Measurements from ENCODE around the gene MYOM1. TPM values are rescaled to one million over a fixed set of nuclear protein-coding genes. Genes with fewer than 3 reads are reported as not detected.

MYOM1 gene
- polyA plus RNA-seq, 1 experiment: 0.02 TPM

DNA sequence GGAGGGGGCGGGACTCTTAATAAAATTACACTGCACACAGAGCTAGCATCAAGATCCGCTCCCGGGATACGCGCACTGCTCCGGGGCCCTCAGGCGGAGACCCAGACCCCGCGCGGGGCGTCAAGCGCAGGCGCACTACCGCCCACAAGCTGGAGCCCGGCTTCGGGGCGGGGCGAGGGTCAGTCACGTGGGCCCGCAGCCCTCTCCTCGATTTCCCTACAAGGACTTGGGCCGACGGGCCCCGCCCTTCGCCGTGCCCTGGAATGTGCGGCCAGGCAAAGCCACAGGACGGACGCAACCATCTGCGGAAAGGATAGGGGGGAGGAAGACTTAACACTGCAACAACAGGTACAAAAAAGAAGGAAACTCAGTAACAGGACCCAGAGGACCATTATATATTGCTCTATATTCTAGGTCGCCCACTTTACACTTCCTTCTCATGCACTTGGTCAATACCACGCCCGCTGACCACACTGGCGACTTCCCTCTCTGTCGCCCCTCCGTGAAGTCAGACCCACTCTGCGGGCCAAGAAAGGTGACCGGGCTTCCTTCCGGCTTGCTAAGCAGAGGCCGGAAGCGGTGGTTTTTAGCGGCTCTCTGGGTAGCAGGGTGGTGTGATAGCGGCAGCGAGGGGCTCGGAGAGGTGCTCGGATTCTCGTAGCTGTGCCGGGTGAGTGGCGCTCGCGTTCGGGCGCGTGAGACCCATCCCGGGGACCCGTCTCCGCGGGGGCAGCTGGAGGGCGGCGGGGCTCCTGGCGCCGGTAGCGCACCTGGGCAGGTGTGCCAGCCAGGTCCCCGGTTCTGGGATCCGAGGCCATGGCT is 27.7 kb upstream of the MYOM1 start, which contains the start of gene MYL12A:
Gene MYL12A (plus strand): TSS at position 562 of the 822 bp plus-strand sequence. CDS start 5,447 bp downstream, outside the sequence.
- CTCF ChIA-PET: interaction anchor here (1.4 to 4.8 kb wide), 3 partner anchors 96 to 316 kb away, joined by 5 to 52 read pairs (median 10); no protein-coding TSS in a partner anchor
- POLR2A ChIA-PET: interaction anchor here (0.7 to 3.3 kb wide), 7 partner anchors 9 to 590 kb away, joined by 3 to 14 read pairs (median 4); partner anchors contain the start of gene MYL12B
- H3K9me3 ChIP-seq (ENCODE audit: control insufficient read depth, insufficient read depth, low read length): peaks cover 8% of the 10 kb centered on the region
- peak; percentile 96 for DNase-seq (ENCODE audit: low read depth, low spot score)
- TF ChIP-seq, protein P1, sequence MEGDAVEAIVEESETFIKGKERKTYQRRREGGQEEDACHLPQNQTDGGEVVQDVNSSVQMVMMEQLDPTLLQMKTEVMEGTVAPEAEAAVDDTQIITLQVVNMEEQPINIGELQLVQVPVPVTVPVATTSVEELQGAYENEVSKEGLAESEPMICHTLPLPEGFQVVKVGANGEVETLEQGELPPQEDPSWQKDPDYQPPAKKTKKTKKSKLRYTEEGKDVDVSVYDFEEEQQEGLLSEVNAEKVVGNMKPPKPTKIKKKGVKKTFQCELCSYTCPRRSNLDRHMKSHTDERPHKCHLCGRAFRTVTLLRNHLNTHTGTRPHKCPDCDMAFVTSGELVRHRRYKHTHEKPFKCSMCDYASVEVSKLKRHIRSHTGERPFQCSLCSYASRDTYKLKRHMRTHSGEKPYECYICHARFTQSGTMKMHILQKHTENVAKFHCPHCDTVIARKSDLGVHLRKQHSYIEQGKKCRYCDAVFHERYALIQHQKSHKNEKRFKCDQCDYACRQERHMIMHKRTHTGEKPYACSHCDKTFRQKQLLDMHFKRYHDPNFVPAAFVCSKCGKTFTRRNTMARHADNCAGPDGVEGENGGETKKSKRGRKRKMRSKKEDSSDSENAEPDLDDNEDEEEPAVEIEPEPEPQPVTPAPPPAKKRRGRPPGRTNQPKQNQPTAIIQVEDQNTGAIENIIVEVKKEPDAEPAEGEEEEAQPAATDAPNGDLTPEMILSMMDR (IDR thresholded peaks at IDR 0.05; ENCODE audit: low read depth, low read length): no peak
- peak within 1 kb of the TSS; percentile 97 for H3K4me3 ChIP-seq (ENCODE audit: low read depth, low read length)
- H3K27me3 ChIP-seq (ENCODE audit: control insufficient read depth, insufficient read depth, low read length): no peaks in the 10 kb centered on the region
- H3K27ac ChIP-seq (ENCODE audit: low read depth, low read length): peak within 1 kb of the TSS; percentile 96

DNA sequence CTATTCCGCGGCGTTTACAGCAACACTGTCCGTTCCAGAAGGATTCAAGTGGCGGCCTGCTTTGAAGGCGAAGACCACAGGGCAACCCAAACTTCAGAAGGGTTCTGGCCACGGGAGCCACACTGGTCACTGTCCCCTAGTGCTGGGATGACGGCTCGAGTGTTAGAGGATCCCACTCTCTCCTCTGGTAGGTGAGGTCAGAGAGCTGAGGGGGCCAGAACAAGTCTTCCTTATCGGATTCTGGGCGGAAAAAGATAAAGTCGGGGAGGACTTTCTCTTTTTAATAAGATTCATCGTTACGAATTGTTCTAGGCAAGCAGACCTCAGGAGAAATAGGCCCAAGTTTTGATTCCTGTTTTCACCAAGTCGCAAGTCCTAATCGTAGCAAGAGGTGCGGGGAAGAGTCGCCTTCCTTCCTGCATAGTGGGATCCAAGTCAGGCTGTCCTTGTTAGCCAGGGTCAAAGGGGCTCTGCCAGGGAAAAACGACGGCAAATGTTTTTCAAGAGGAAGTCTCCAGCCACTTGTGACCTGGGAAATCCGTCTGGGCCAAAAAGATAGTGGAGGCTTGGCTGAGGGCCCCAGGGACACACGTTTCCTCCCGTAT is 27.0 kb upstream of the MYOM1 start:
- H3K27ac ChIP-seq (ENCODE audit: low read depth, low read length): peak overlapping the region; percentile 96
- H3K9me3 ChIP-seq (ENCODE audit: control insufficient read depth, insufficient read depth, low read length): peaks cover 8% of the 10 kb centered on the region
- no peaks in the 10 kb centered on the region for H3K27me3 ChIP-seq (ENCODE audit: control insufficient read depth, insufficient read depth, low read length)
- TF ChIP-seq, protein P1 (IDR thresholded peaks at IDR 0.05; ENCODE audit: low read depth, low read length): no peak
- ChIA-PET CTCF (interaction anchor here (0.6 to 4.8 kb wide), 16 partner anchors 67 to 481 kb away, joined by 3 to 52 read pairs (median 4); no protein-coding TSS in a partner anchor), POLR2A (interaction anchor here (0.7 to 1.5 kb wide), 5 partner anchors 10 to 589 kb away, joined by 3 to 8 read pairs (median 4); no protein-coding TSS in a partner anchor)
- no peak for DNase-seq (ENCODE audit: low read depth, low spot score)
- peak overlapping the region; percentile 97 for H3K4me3 ChIP-seq (ENCODE audit: low read depth, low read length)

DNA sequence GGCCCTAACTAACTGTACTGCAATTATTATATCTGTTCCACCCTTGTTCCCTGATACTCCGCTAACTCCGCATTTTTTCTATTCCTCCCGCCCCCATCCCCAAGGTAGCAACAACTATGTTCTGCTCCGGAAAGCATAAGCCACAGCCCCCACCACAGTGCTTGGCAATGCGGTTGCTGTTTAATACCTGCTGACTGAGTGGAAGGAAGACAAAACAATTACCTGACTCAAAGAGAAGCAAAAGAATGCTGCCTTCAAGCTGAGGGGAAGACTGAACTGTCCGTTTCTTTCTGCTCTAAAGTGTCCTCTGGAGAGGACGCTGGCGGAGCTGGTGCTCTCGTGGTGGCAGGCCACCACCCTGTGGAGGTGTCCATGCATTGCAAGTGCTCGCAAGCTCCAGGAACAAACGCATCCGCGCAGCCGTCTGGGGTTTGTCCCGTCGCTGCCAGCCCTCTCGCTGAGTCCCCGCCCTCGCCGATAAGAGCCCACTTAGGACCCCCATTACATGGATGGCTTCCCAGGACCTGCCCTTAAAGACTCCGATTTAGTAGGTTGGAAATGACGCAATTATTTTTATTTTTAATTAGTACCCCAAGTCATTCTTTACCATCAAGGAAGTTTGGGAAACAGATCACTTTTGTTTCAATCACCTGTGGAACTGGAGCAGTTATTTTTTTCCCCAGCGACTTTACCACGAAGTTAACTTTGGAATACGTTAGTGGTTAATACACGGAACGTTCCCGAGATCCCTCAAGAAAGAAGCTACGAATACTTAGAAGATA is 26.3 kb upstream of the MYOM1 start:
- ChIA-PET CTCF (interaction anchor here (0.6 to 4.8 kb wide), 17 partner anchors 66 to 480 kb away, joined by 3 to 52 read pairs (median 4); no protein-coding TSS in a partner anchor), POLR2A (no interaction called here)
- Histone ChIP-seq H3K4me3 (ENCODE audit: low read depth, low read length) (peak overlapping the region; percentile 38), H3K27ac (ENCODE audit: low read depth, low read length) (no peak overlapping the region), H3K27me3 (ENCODE audit: control insufficient read depth, insufficient read depth, low read length) (no peaks in the 10 kb centered on the region), H3K9me3 (ENCODE audit: control insufficient read depth, insufficient read depth, low read length) (peaks cover 14% of the 10 kb centered on the region)
- no peak for DNase-seq (ENCODE audit: low read depth, low spot score)
- TF ChIP-seq, protein P1 (IDR thresholded peaks at IDR 0.05; ENCODE audit: low read depth, low read length): peak; percentile 91

DNA sequence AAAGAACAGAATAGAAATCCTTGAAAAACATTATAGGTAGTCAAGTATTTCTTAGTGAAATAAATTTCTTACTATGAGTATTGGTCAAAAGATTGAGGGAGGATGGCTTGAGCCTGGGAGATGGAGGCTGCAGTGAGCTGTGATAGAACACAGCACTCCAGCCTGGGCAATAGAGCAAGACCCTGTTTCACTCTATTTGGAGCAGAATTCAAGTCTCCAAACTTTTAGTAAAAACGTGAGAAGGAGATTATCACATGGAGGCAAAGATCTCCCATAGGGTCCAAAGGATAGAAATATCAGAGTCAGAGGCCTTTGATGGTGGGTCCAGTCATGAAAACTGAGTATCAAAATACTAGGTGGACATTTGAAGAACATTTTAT is 25.4 kb upstream of the MYOM1 start:
- no peak for DNase-seq (ENCODE audit: low read depth, low spot score)
- H3K4me3 ChIP-seq (ENCODE audit: low read depth, low read length): no peak overlapping the region
- H3K27ac ChIP-seq (ENCODE audit: low read depth, low read length): no peak overlapping the region
- H3K27me3 ChIP-seq (ENCODE audit: control insufficient read depth, insufficient read depth, low read length): no peaks in the 10 kb centered on the region
- TF ChIP-seq, protein P1 (IDR thresholded peaks at IDR 0.05; ENCODE audit: low read depth, low read length): no peak
- peaks cover 14% of the 10 kb centered on the region for H3K9me3 ChIP-seq (ENCODE audit: control insufficient read depth, insufficient read depth, low read length)
- ChIA-PET POLR2A (no interaction called here), CTCF (interaction anchor here (0.6 to 4.8 kb wide), 10 partner anchors 27 to 479 kb away, joined by 3 to 52 read pairs (median 4); no protein-coding TSS in a partner anchor)

Data from AG04450 (cell line).